H1 (cell line): ENCODE measurements around the gene COQ2. TPM values are rescaled to one million over a fixed set of nuclear protein-coding genes. Genes with fewer than 3 reads are reported as not detected.

Experiments
- CTCF ChIP-seq, 3 experiments: IDR thresholded peaks; 1 replicate in 2 of 3; 2 replicates in 1 of 3; pipeline versions ENCODE4 v1.5.1 to v1.6.1; 2011; ENCODE audit warnings: low read length in 3 of 3, mild to moderate bottlenecking in 3 of 3, inconsistent platforms in 2 of 3, low read depth in 1 of 3, moderate library complexity in 1 of 3; ENCODE audit not compliant: insufficient read depth in 1 of 3; ENCODE audit errors: control extremely low read depth in 1 of 3
- JUN ChIP-seq: IDR thresholded peaks from 2 replicates; pipeline ENCODE4 v1.6.1; 2011; ENCODE audit warnings: low read depth, mild to moderate bottlenecking, improper control_type of control experiment, low read length
- RAD21 ChIP-seq, 2 experiments: IDR thresholded peaks in 1 of 2; conservative IDR thresholded peaks in 1 of 2; 2 replicates each; pipeline ENCODE4 v1.6.1; 2011; ENCODE audit warnings: low read depth in 2 of 2, low read length in 2 of 2, improper control_type of control experiment in 1 of 2, inconsistent platforms in 1 of 2, mild to moderate bottlenecking in 1 of 2, moderate library complexity in 1 of 2
- polyA plus RNA-seq, 7 experiments: library from polyadenylated mRNA; depleted of rRNA in 3 of 7; stranded (reverse) in 5 of 7; unstranded in 2 of 7; fragments of >200 nt in 5 of 7; fragments of 200-250 nt in 2 of 7; gene quantifications; 1 replicate in 5 of 7; 2 replicates in 1 of 7; 4 replicates in 1 of 7; pipeline versions ENCODE4 v1.2.1 to v1.2.3, GENCODE V29; 2011 to 2013; ENCODE audit warnings: missing spikeins in 2 of 7, mixed read lengths in 2 of 7
- total RNA-seq: library from RNA; stranded (reverse); fragmentation: NEBNext Ultra II Directional; extraction: Animal tissue kit (Norgen Biotek cat#: 25700); gene quantifications from 2 replicates; pipeline ENCODE4 v1.2.1, GENCODE V29; 2021

The COQ2 gene
- total and polyA plus RNA-seq, 2 of the 8 experiments (the other 6 are each of a cell fraction or from before 2014, with no cell fraction given): 21.5 to 22.9 TPM

DNA sequence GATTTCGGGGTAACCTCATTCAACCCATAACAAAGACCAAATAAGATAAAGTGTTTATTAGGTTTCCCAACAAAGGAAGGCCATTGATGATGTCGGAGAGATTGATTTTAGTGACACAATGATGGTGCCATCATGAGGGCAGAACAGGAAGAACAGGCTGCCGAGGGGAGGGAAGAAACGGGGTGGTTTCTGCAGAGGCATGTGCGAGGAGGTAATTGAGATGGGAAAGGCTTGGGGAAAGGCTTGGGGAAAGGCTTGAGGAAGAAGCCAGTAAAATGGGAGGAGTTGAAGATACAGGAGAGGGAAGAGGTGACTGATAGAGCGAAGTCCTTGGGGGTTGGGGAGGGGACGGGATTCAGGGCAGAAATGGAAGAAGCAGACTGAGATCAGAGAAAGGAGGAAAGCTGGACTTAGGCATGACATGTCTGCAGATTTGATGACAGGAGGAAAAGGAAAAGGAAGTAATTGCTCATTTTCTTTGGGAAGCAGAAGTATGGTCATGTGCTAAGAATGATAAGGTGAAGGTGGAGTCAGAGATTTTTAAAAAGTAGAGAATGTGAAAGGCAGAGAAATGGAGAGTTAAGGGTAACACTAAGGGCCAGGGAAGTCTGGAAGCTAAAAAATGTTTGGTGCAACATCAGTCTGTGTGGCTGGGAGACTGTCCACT is 44.1 kb upstream of the COQ2 start (continued):
- peak; percentile 28 to 59 (median 51) for TF ChIP-seq CTCF (IDR thresholded peaks at IDR 0.05; ENCODE audit: control extremely low read depth in 1 of 3, insufficient read depth in 1 of 3, low read depth in 1 of 3, low read length in 3 of 3)
- TF ChIP-seq JUN: no peak
- TF ChIP-seq RAD21 (IDR thresholded peaks at IDR 0.05 in 1 of 2, conservative IDR thresholded peaks at IDR 0.05 in 1 of 2; ENCODE audit: low read depth in 2 of 2, low read length in 2 of 2): peak; percentile 55 to 64
